Glutamatergic neuron (in vitro differentiated cells): ENCODE measurements around the gene MSRB1. TPM values are rescaled to one million over a fixed set of nuclear protein-coding genes. Genes with fewer than 3 reads are reported as not detected.
"Not testable (repeated sequence)": the region's sequence is repeated elsewhere in the genome, so short reads cannot be mapped to it uniquely, and the experiment has no call there.

Source experiments
- DNase-seq: peaks from one replicate; pipeline ENCODE4 v3.0.0; 2022
- H3K27ac Mint-ChIP-seq: one replicate; pipeline ENCODE4 v1.8.0; 2020; ENCODE audit warnings: mild to moderate bottlenecking, mixed read lengths, inconsistent platforms; ENCODE audit not compliant: unreplicated experiment
- H3K27me3 Mint-ChIP-seq: one replicate; pipeline ENCODE4 v1.8.0; 2020; ENCODE audit warnings: mild to moderate bottlenecking, moderate library complexity, mixed read lengths, inconsistent platforms; ENCODE audit not compliant: unreplicated experiment
- H3K36me3 Mint-ChIP-seq: one replicate; pipeline ENCODE4 v1.8.0; 2020; ENCODE audit warnings: mild to moderate bottlenecking, mixed read lengths, inconsistent platforms; ENCODE audit not compliant: unreplicated experiment
- H3K4me1 Mint-ChIP-seq: one replicate; pipeline ENCODE4 v1.8.0; 2020; ENCODE audit warnings: mild to moderate bottlenecking, low read depth, mixed read lengths, inconsistent platforms; ENCODE audit not compliant: unreplicated experiment
- H3K4me3 Mint-ChIP-seq: one replicate; pipeline ENCODE4 v1.8.0; 2020; ENCODE audit warnings: mild to moderate bottlenecking, mixed read lengths, inconsistent platforms; ENCODE audit not compliant: unreplicated experiment
- H3K9me3 Mint-ChIP-seq: one replicate; pipeline ENCODE4 v1.8.0; 2020; ENCODE audit warnings: mild to moderate bottlenecking, moderate library complexity, mixed read lengths, inconsistent platforms; ENCODE audit not compliant: unreplicated experiment
- total RNA-seq: library from RNA; stranded (reverse); fragmentation: NEBNext Ultra II Directional; extraction: Animal tissue kit (Norgen Biotek cat#: 25700); gene quantifications from one replicate; pipeline ENCODE4 v1.2.1, GENCODE V29; 2021; ENCODE audit not compliant: unreplicated experiment
- TF ChIP-seq, protein P1 (sequence below): fragments of 200-600 bp; sonication (generic); IDR thresholded peaks from one replicate; pipeline ENCODE4 v1.5.0; 2021; ENCODE audit not compliant: partially characterized antibody, unreplicated experiment

Gene MSRB1
- total RNA-seq, 1 donor from 2014 or later, result 50.9 TPM

DNA sequence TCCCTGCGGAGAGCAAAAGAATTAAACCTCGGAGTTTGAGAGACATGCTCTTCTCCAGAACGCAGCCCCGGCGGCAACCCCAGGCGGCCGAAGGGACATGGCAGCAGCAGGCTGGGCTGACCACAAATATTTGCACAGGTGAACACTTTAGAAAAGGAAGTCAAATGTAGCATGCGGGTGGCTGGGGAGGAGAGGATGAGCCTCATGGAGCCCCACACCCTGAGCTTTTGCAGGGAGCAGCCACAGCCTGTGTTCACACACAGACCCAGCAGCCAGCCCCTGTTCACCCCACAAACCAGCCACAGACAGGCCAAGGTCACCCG lies 42.6 kb downstream of the MSRB1 start:
- TF ChIP-seq, protein P1, sequence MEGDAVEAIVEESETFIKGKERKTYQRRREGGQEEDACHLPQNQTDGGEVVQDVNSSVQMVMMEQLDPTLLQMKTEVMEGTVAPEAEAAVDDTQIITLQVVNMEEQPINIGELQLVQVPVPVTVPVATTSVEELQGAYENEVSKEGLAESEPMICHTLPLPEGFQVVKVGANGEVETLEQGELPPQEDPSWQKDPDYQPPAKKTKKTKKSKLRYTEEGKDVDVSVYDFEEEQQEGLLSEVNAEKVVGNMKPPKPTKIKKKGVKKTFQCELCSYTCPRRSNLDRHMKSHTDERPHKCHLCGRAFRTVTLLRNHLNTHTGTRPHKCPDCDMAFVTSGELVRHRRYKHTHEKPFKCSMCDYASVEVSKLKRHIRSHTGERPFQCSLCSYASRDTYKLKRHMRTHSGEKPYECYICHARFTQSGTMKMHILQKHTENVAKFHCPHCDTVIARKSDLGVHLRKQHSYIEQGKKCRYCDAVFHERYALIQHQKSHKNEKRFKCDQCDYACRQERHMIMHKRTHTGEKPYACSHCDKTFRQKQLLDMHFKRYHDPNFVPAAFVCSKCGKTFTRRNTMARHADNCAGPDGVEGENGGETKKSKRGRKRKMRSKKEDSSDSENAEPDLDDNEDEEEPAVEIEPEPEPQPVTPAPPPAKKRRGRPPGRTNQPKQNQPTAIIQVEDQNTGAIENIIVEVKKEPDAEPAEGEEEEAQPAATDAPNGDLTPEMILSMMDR, result no peak
- H3K4me3 Mint-ChIP-seq, result no peak overlapping the region

DNA sequence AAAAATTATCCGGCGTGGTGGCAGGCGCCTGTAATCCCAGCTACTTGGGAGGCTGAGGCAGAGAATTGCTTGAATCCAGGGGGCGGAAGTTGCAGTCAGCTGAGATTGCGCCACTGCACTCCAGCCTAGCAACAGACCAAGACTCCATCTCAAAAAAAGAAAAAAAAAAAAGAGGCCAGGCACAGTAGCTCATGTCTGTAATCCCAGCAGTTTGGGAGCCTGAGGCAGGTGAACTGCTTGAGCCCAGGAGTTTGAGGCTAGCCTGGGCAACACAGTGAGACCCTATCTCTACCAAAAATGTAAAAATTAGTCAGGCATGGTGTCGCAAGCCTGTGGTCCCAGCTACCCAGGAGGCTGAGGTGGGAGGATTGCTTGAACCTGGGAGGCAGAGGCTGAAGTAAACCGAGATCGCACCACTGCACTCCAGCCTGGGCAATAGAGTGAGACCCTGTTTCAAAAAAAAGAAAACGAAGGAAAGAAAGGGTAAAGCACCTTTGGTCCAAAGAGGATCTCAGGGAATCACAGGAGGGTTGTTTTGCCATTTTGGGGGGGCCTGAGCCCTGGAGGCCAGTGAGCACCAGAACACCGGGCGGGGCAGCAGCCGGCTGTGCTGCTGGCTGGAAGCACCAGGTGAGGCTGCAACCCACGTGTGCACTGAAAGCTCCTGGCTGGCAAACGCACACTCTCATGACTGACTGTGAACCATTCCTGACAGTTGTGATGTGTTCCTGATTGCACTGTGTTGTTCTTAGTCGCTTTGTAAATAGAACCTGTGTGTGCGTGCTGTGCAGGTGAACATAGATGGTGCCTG lies 43.2 kb downstream of the MSRB1 start:
- Mint-ChIP-seq H3K36me3 (no peaks in the 10 kb centered on the region), H3K27ac (no peak overlapping the region), H3K4me3 (no peak overlapping the region), H3K27me3 (peaks cover 8% of the 10 kb centered on the region), H3K4me1 (peaks cover 5% of the 10 kb centered on the region), H3K9me3 (peaks cover 5% of the 10 kb centered on the region)
- TF ChIP-seq, protein P1, result no peak
- DNase-seq, result no peak

More for the DNA sequence above, 42.6 kb downstream of the MSRB1 start:
- Mint-ChIP-seq H3K36me3 (no peaks in the 10 kb centered on the region), H3K9me3 (peaks cover 5% of the 10 kb centered on the region), H3K27me3 (peaks cover 8% of the 10 kb centered on the region), H3K4me1 (peaks cover 5% of the 10 kb centered on the region), H3K27ac (no peak overlapping the region)
- no peak for DNase-seq

DNA sequence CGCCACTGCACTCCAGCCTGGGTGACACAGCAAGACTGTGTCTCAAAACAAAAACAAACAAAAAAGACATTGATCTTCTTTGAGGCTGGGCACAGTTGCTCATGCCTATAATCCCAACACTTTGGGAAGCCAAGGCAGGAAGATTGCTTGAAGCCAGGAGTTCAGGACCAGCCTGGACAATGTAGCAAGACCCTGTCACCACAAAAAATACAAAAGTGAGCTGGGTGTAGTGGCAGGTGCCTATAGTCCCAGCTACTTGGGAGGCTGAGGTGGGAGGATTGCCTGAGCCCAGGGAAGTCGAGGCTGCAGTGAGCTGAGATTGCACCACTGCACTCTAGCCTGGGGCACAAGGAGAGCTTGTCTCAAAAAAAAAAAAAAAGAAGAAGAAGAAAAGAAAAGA lies 45.3 kb downstream of the MSRB1 start:
- not testable (repeated sequence) for H3K4me3 Mint-ChIP-seq, H3K27me3 Mint-ChIP-seq, H3K27ac Mint-ChIP-seq, H3K9me3 Mint-ChIP-seq, H3K36me3 Mint-ChIP-seq, H3K4me1 Mint-ChIP-seq, DNase-seq

DNA sequence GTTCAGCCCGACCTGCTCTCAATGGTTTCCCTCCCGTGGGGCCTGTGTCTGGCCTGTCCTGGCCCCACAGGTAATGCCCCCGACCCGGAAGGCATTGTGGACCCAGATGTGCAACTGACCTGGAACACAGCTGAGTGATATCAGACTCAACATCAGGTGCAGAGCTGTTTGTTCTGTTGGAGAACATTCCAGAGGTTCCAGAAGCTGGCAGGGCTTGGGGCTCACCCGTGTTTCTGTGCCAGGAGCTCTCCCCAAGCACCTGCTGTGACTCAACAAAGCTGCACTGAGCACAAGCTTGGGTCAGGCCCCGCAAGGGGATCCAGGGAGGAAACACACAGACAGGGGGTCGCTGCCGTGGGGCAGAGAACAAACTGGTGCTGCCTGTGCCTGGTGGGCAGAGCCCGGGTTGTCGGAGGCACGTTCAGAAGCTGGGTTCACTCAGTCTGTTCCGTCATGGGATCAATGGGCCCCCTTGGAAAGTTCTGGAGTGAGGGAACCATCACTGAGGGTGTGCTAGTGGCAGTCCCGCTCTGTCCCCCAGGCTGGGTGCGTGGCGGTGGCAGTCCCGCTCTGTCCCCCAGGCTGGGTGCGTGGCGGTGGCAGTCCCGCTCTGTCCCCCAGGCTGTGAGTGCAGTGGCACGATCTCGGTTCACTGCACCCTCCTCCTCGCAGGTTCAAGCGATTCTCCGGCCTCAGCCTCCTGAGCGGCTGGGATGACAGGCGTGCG lies 46.9 kb downstream of the MSRB1 start:
- DNase-seq, result no peak
- Mint-ChIP-seq H3K9me3 (peaks cover 4% of the 10 kb centered on the region), H3K27ac (peak overlapping the region; percentile 55), H3K4me1 (peaks cover 7% of the 10 kb centered on the region), H3K36me3 (no peaks in the 10 kb centered on the region), H3K4me3 (no peak overlapping the region), H3K27me3 (peaks cover 6% of the 10 kb centered on the region)
- TF ChIP-seq, protein P1, result no peak

DNA sequence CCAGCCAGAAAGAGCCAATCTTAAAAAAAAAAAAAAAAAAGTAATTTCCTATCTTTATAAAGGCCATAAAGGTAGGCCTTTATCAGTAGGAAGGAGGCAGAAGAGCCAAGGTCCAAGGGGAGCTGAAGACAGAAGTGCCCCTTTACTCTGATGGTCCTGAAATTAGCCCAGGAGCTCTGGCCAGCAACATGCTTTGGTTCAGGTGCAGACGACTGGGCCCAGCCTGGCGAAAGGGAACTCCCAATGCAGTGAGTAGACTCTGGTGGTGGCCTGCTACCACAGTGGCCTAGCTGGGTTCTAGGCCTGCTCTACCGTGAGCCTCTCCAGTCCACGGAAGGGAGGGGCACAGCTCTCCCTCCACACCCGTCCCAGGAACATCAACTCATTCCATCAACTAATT lies 47.9 kb downstream of the MSRB1 start:
- TF ChIP-seq, protein P1, result no peak
- H3K4me3 Mint-ChIP-seq, result no peak overlapping the region
- no peak overlapping the region for H3K27ac Mint-ChIP-seq
- no peak for DNase-seq
- peaks cover 14% of the 10 kb centered on the region for H3K4me1 Mint-ChIP-seq
- H3K27me3 Mint-ChIP-seq, result peaks cover 6% of the 10 kb centered on the region
- H3K36me3 Mint-ChIP-seq, result no peaks in the 10 kb centered on the region
- H3K9me3 Mint-ChIP-seq, result peaks cover 4% of the 10 kb centered on the region
